Activated naive CD4-positive, alpha-beta T cell treated with anti-CD3 and anti-CD28 coated beads, Interleukin-2, amount 50 U/mL, for 24 hours (primary cell): Measurements from ENCODE around the gene LMNTD2.
"Not testable (repeated sequence)": the region's sequence is repeated elsewhere in the genome, so short reads cannot be mapped to it uniquely, and the experiment has no call there.

Experiments used
- H3K27ac Mint-ChIP-seq: one replicate; pipeline ENCODE4 v1.8.0; 2021; ENCODE audit warnings: mild to moderate bottlenecking, mixed read lengths
- H3K27me3 Mint-ChIP-seq: one replicate; pipeline ENCODE4 v1.8.0; 2021; ENCODE audit warnings: mixed read lengths
- H3K36me3 Mint-ChIP-seq: one replicate; pipeline ENCODE4 v1.8.0; 2021; ENCODE audit warnings: mixed read lengths
- H3K4me1 Mint-ChIP-seq: one replicate; pipeline ENCODE4 v1.8.0; 2021; ENCODE audit warnings: mixed read lengths
- H3K4me3 Mint-ChIP-seq: one replicate; pipeline ENCODE4 v1.8.0; 2021; ENCODE audit warnings: mild to moderate bottlenecking, mixed read lengths
- H3K9me3 Mint-ChIP-seq: one replicate; pipeline ENCODE4 v1.8.0; 2021; ENCODE audit warnings: mixed read lengths

LMNTD2 gene

DNA sequence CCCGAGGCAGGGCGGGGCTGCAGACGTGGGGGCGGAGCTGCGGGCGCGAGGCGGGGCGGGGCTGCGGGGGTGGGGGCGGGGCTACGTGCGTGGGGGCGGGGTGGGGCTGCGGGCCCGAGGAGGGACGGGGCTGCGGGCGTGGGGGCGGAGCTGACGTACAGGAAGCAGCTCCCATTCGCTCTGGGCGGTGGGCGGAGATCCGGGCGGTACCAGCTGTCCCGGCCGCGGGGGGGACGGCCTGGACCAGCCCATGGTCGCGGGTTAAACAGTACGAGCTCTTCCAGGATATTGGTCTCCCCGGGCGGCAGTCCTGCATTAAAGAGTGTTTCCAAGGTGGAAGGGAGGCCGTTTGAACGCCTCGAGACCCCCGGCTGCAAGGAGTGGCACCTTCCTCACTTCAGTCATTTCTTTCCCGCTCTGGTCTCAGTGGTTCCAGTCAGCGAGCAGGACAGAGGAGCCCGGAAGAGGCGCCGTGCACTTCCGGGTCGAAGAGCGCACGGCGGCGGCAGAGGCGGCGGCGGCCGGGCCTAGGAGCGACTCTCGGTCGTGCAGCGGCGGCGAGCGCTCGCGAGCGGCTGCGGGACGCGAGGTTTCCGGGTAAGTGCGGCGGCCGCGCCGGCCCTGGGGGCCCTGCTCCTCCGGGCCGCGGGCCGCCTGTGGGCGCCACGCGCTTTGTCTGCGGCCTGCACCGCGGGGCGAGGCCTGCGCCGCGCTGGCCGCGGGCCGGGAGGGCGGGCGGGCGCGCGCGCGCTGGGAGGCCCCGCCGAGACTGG lies 15.6 kb upstream of the LMNTD2 start, which contains the start of gene PHRF1:
Gene PHRF1, plus strand, starts transcription at position 475 of the 773 bp plus-strand sequence. CDS start 5,043 bp downstream, outside the sequence.
- Mint-ChIP-seq H3K27me3 (no peaks in the 10 kb centered on the region), H3K27ac (peak within 1 kb of the TSS; percentile 96), H3K4me1 (peaks cover 48% of the 10 kb centered on the region), H3K36me3 (no peaks in the 10 kb centered on the region), H3K9me3 (no peaks in the 10 kb centered on the region), H3K4me3 (peak within 1 kb of the TSS; percentile 93)

DNA sequence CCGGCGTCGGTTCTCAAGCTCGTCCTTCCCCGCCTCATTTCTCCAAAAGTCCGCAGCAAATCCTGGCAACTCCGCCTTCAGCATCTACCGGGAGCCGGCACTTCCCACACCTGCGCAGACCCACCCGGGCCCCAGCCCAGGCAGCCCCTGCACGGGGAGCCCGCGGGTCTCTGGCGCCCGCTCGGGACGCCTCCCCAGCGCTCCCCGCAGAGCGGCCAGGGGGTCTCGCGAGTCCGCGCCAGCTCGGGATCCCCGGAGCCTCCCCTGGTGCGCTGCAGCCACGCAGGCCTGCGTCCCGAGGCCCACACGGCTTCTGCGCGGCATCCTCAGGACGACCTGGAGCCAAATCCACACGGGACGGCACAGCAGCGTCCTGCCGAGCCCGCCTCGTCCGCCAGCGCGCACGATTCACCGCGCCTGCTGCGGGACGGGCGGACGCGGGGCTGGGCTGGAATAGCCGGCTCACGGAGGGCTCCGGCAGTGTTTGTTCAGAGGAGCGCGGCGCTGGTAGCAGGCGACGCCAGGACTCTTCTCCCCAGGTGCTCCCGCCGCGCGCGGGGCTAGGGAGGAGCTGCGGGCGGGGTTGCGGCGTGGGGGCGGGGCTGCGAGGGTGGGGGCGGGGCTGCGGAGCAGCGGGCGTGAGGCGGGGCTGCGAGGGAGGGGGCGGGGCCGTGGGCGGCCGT lies 14.9 kb upstream of the LMNTD2 start:
- Mint-ChIP-seq H3K27ac (peak overlapping the region; percentile 83), H3K27me3 (no peaks in the 10 kb centered on the region), H3K4me3 (peak overlapping the region; percentile 84), H3K9me3 (no peaks in the 10 kb centered on the region), H3K36me3 (no peaks in the 10 kb centered on the region), H3K4me1 (peaks cover 45% of the 10 kb centered on the region)

- H3K9me3 Mint-ChIP-seq = no peaks in the 10 kb centered on the region
- H3K27ac Mint-ChIP-seq = peak overlapping the region; percentile 83
- H3K27me3 Mint-ChIP-seq = no peaks in the 10 kb centered on the region
- H3K4me3 Mint-ChIP-seq = peak overlapping the region; percentile 84
- H3K4me1 Mint-ChIP-seq = peaks cover 39% of the 10 kb centered on the region
- no peaks in the 10 kb centered on the region for H3K36me3 Mint-ChIP-seq
Observed at GRCh38 chr11:574632-575312, 14.2 kb upstream of the LMNTD2 start.

DNA sequence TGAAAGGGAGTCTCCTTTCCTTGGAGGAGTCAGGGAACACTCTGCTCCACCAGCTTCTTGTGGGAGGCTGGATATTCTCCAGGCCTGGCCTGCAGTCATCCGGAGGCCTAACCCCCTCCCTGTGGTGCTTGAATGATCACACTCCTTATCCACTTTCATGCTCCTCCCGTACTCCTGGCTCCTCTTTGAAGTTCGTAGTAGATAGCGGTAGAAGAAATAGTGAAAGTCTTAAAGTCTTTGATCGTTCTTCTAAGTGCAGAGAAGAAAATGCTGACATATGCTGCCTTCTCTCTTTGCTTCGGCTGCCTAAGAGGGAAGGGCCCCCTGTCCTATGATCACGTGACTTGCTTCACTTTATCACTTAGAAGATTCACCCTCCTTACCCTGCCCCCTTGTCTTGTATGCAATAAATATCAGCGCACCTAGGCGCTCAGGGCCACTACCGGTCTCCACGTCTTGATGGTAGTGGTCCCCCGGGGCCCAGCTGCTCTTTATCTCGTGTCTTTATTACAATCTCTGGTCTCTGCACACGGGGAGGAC lies 13.6 kb upstream of the LMNTD2 start:
- H3K4me1 Mint-ChIP-seq = peaks cover 32% of the 10 kb centered on the region
- H3K9me3 Mint-ChIP-seq, H3K27me3 Mint-ChIP-seq, H3K36me3 Mint-ChIP-seq: not testable (repeated sequence)
- H3K27ac Mint-ChIP-seq = peak overlapping the region; percentile 41
- H3K4me3 Mint-ChIP-seq = peak overlapping the region; percentile 84

GRCh38 chr11:573146-573759 lies 12.7 kb upstream of the LMNTD2 start:
- Mint-ChIP-seq H3K27me3 (no peaks in the 10 kb centered on the region), H3K4me1 (peaks cover 24% of the 10 kb centered on the region), H3K9me3 (no peaks in the 10 kb centered on the region), H3K27ac (no peak overlapping the region), H3K4me3 (no peak overlapping the region), H3K36me3 (no peaks in the 10 kb centered on the region)

DNA sequence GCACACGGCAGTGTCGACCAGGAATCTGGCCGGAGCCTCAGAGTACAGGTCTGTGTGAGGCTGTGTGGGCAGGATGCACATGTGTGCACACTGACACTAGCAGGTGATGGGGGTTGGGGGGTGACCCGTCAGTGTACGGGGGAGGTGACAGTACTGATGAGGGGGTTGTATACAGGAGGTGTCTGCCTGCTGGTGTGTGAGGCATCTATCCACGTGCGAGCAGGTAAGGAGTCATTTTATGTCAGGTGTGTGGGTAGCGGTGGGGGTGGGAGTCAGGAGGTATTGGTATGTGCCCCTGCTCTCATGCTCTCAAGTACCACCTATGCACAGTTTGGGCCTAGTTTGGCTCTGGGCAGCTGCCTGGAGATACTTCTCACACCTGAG lies 11.3 kb upstream of the LMNTD2 start:
- Mint-ChIP-seq H3K27ac (no peak overlapping the region), H3K36me3 (no peaks in the 10 kb centered on the region), H3K4me1 (peaks cover 14% of the 10 kb centered on the region), H3K4me3 (no peak overlapping the region), H3K27me3 (no peaks in the 10 kb centered on the region), H3K9me3 (no peaks in the 10 kb centered on the region)

DNA sequence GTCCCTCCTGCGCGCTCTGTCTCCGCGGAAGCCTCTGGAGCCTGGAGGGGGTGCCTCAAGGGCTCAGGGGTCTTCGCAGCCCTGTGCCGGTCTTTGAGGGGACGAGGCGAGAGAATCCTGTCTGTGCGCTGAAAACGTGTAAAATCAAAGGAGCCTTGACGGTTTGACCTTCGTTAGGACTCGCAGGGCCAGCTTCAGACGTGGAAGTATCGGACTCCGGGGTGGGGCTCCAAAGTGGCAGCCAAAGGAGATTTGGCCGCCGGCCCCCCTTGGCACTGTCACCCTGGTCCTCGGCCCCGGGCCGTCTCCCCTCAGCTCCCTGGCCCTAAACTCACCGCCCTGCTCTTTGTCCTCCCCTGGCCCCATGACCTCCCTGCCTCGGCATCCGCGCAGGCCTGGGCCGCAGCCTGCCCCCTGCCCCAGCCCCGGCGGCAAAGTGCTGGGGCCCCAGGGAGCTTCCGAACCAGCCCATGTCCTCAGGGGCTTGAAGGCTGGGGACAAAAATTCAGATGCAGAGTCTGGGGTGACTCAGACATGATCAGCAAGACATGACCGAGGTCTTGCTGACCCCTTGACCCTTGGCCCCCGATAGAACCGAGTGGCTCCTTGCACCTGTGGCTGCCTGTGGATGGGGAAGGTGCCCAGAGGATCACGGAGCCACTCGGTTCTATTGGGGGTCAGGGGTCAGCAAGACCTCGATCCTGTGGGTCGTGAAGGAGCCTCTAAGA lies 8.8 kb upstream of the LMNTD2 start:
- Mint-ChIP-seq H3K36me3 (no peaks in the 10 kb centered on the region), H3K27me3 (no peaks in the 10 kb centered on the region), H3K4me3 (peak overlapping the region; percentile 67), H3K27ac (peak overlapping the region; percentile 23), H3K9me3 (no peaks in the 10 kb centered on the region), H3K4me1 (peaks cover 5% of the 10 kb centered on the region)

GRCh38 chr11:568306-569157 lies 8.0 kb upstream of the LMNTD2 start:
- H3K4me3 Mint-ChIP-seq = peak overlapping the region; percentile 67
- no peaks in the 10 kb centered on the region for H3K9me3 Mint-ChIP-seq
- peak overlapping the region; percentile 23 for H3K27ac Mint-ChIP-seq
- no peaks in the 10 kb centered on the region for H3K36me3 Mint-ChIP-seq
- no peaks in the 10 kb centered on the region for H3K4me1 Mint-ChIP-seq
- no peaks in the 10 kb centered on the region for H3K27me3 Mint-ChIP-seq

- Mint-ChIP-seq H3K36me3 (no peaks in the 10 kb centered on the region), H3K9me3 (no peaks in the 10 kb centered on the region), H3K4me3 (peak overlapping the region; percentile 62), H3K4me1 (no peaks in the 10 kb centered on the region), H3K27ac (peak overlapping the region; percentile 23), H3K27me3 (no peaks in the 10 kb centered on the region)
Observed at GRCh38 chr11:567629-568292, 7.2 kb upstream of the LMNTD2 start.

- Mint-ChIP-seq H3K4me3 (no peak overlapping the region), H3K9me3 (no peaks in the 10 kb centered on the region), H3K27me3 (no peaks in the 10 kb centered on the region), H3K36me3 (no peaks in the 10 kb centered on the region), H3K4me1 (no peaks in the 10 kb centered on the region), H3K27ac (no peak overlapping the region)
Observed at GRCh38 chr11:567011-567628, 6.6 kb upstream of the LMNTD2 start.

- no peak overlapping the region for H3K27ac Mint-ChIP-seq
- no peaks in the 10 kb centered on the region for H3K36me3 Mint-ChIP-seq
- no peaks in the 10 kb centered on the region for H3K27me3 Mint-ChIP-seq
- no peaks in the 10 kb centered on the region for H3K9me3 Mint-ChIP-seq
- no peak overlapping the region for H3K4me3 Mint-ChIP-seq
- peaks cover 6% of the 10 kb centered on the region for H3K4me1 Mint-ChIP-seq
Observed at GRCh38 chr11:565921-566509, 5.5 kb upstream of the LMNTD2 start.

- Mint-ChIP-seq H3K9me3 (no peaks in the 10 kb centered on the region), H3K36me3 (no peaks in the 10 kb centered on the region), H3K4me1 (peaks cover 15% of the 10 kb centered on the region), H3K27me3 (no peaks in the 10 kb centered on the region), H3K4me3 (no peak overlapping the region), H3K27ac (no peak overlapping the region)
Observed at GRCh38 chr11:563812-564578, 3.5 kb upstream of the LMNTD2 start.
